Stimulated activated naive CD8-positive, alpha-beta T cell treated with anti-CD3 and anti-CD28 coated beads, Interleukin-15, amount 100 ng/mL, for 72 hours (primary cell): ENCODE data around the gene BIRC6.
"Not testable (repeated sequence)": the region's sequence is repeated elsewhere in the genome, so short reads cannot be mapped to it uniquely, and the experiment has no call there.

Experiments used
- ATAC-seq: fragments of 150-1000 bp; cut with Tn5 transposase; 2 replicates; pipeline ENCODE4 v1.10.0; 2021; ENCODE audit warnings: mild to moderate bottlenecking, moderate library complexity
- DNase-seq, 2 donors: peaks; one replicate each; pipeline ENCODE4 v3.0.0; 2021 to 2022
- H3K27ac Mint-ChIP-seq, 2 donors: one replicate each; pipeline ENCODE4 v1.8.0; 2022; ENCODE audit warnings: mild to moderate bottlenecking in 2 of 2, mixed read lengths in 2 of 2, moderate library complexity in 2 of 2
- H3K27me3 Mint-ChIP-seq: one replicate; pipeline ENCODE4 v1.8.0; 2022; ENCODE audit warnings: mixed read lengths
- H3K4me1 Mint-ChIP-seq: one replicate; pipeline ENCODE4 v1.8.0; 2022; ENCODE audit warnings: mild to moderate bottlenecking, mixed read lengths
- H3K4me3 Mint-ChIP-seq, 2 donors: one replicate each; pipeline ENCODE4 v1.8.0; 2022; ENCODE audit warnings: mild to moderate bottlenecking in 2 of 2, mixed read lengths in 2 of 2, moderate library complexity in 1 of 2
- H3K9me3 Mint-ChIP-seq, 2 donors: one replicate each; pipeline ENCODE4 v1.8.0; 2022; ENCODE audit warnings: mixed read lengths in 2 of 2

BIRC6 gene, protein sequence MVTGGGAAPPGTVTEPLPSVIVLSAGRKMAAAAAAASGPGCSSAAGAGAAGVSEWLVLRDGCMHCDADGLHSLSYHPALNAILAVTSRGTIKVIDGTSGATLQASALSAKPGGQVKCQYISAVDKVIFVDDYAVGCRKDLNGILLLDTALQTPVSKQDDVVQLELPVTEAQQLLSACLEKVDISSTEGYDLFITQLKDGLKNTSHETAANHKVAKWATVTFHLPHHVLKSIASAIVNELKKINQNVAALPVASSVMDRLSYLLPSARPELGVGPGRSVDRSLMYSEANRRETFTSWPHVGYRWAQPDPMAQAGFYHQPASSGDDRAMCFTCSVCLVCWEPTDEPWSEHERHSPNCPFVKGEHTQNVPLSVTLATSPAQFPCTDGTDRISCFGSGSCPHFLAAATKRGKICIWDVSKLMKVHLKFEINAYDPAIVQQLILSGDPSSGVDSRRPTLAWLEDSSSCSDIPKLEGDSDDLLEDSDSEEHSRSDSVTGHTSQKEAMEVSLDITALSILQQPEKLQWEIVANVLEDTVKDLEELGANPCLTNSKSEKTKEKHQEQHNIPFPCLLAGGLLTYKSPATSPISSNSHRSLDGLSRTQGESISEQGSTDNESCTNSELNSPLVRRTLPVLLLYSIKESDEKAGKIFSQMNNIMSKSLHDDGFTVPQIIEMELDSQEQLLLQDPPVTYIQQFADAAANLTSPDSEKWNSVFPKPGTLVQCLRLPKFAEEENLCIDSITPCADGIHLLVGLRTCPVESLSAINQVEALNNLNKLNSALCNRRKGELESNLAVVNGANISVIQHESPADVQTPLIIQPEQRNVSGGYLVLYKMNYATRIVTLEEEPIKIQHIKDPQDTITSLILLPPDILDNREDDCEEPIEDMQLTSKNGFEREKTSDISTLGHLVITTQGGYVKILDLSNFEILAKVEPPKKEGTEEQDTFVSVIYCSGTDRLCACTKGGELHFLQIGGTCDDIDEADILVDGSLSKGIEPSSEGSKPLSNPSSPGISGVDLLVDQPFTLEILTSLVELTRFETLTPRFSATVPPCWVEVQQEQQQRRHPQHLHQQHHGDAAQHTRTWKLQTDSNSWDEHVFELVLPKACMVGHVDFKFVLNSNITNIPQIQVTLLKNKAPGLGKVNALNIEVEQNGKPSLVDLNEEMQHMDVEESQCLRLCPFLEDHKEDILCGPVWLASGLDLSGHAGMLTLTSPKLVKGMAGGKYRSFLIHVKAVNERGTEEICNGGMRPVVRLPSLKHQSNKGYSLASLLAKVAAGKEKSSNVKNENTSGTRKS (N-terminal part only)

DNA sequence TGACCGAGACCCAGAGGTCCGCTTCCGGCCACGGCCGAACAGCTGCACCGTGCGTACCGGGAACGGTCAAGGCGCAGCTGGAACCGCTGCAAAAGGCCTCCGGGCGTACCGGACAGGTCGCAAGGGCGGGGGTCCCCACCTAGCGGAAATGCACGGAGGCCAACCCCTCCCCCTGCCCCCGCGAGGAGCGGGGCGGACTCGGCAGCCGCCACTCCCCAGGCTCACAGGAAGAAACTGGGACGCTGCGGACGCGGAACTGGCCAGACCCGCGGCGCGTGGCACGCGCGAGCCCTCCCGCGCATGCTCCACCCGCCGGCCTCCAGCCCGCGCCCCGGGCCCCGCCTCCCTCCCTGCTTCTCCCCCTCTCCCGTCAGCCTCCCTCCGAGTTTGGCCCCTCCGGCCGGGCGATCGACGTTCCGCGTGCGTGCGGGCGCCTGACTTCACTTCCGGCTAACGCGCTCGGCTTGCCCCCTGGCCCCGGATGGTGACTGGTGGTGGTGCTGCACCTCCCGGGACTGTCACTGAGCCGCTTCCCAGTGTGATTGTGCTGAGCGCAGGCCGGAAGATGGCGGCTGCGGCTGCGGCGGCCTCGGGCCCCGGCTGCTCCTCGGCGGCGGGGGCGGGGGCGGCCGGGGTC is at the start of gene BIRC6:
TSS of gene BIRC6 (plus strand) at position 343 of the 637 bp plus-strand sequence. CDS start at position 482, 139 bp downstream.
- H3K4me1 Mint-ChIP-seq: peaks cover 33% of the 10 kb centered on the region
- no peaks in the 10 kb centered on the region for H3K9me3 Mint-ChIP-seq
- H3K27me3 Mint-ChIP-seq: no peaks in the 10 kb centered on the region
- DNase-seq: peak; percentile 97 to 98
- ATAC-seq: peak; percentile 97
- peak within 1 kb of the TSS; percentile 98 to 99 for H3K27ac Mint-ChIP-seq
- peak within 1 kb of the TSS; percentile 98 for H3K4me3 Mint-ChIP-seq

DNA sequence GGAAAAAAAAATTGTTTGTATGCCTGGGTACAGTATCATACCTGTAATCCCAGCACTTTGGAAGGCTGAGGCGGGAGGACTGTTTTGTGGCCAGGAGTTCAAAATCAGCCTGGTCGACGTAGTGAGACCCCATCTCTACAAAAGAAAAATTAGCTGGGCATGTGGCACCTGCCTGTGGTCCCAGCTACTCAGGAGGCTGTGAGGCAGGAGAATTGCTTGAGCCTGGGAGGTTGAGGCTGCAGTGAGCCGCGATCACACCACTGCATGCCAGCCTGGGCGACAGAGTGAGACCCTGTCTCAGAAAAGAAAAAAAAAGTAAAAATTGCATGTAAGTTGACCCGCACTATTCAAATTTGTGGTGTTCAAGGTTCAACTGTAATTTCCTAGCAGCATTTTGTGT is 46.2 kb upstream of the BIRC6 start:
- Mint-ChIP-seq H3K4me1 (no peaks in the 10 kb centered on the region), H3K4me3 (no peak overlapping the region), H3K27ac (no peak overlapping the region), H3K9me3 (no peaks in the 10 kb centered on the region), H3K27me3 (no peaks in the 10 kb centered on the region)
- ATAC-seq (no peak), DNase-seq (no peak)

GRCh38 chr2:32314886-32315285 is 41.9 kb upstream of the BIRC6 start:
- ATAC-seq: no peak
- H3K27me3 Mint-ChIP-seq: no peaks in the 10 kb centered on the region
- H3K27ac Mint-ChIP-seq: no peak overlapping the region
- DNase-seq: no peak
- no peak overlapping the region for H3K4me3 Mint-ChIP-seq
- H3K9me3 Mint-ChIP-seq: no peaks in the 10 kb centered on the region
- H3K4me1 Mint-ChIP-seq: no peaks in the 10 kb centered on the region

DNA sequence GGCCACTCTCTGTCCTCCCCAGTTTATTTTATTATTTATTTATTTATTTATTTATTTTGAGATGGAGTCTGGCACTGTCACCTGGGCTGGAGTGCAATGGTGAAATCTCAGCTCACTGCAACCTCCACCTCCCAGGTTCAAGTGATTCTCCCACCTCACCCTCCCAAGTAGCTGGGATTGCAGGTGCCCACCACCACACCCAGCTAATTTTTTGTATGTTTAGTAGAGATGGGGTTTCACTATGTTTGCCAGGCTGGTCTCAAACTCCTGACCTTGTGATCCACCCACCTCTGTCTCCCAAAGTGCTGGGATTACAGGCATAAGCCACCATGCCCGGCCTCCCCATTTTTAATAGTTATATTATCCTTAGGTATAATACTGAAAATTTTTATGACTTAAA is 28.1 kb upstream of the BIRC6 start:
- not testable (repeated sequence) for H3K27ac Mint-ChIP-seq, H3K4me1 Mint-ChIP-seq, H3K27me3 Mint-ChIP-seq, ATAC-seq, H3K9me3 Mint-ChIP-seq, DNase-seq, H3K4me3 Mint-ChIP-seq

DNA sequence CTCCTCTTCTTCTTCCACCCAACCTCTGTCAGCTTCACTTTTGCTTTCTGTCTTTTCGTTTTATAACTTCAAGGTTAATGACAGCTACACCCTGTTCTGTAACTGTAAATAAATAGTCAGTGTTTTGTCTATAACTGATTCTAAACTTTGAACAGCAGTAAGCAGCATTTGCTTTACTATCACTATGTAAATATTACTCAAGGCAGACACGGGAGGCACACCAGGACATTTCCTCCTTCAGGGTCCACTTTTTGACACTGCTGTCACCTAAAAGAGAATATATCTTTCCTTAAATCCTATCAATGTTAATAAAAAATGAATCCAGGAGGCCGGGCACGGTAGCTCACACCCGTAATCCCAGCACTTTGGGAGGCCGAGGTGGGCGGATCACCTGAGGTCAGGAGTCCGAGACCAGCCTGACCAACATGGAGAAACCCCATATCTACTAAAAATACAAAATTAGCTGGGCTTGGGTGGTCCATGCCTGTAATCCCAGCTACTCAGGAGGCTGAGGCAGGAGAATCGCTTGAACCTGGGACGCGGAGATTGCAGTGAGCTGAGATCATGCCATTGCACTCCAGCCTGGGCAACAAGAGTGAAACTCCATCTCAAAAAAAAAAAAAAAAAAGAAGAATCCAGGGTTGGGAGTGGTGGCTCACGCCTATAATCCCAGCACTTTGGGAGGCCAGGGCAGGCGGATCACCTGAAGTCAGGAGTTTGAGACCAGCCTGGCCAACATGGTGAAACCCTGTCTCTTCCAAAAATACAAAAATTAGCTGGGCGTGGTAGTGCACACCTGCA is 27.4 kb upstream of the BIRC6 start:
- H3K9me3 Mint-ChIP-seq, H3K4me3 Mint-ChIP-seq, H3K27me3 Mint-ChIP-seq, H3K4me1 Mint-ChIP-seq, ATAC-seq, H3K27ac Mint-ChIP-seq, DNase-seq: not testable (repeated sequence)

- H3K27ac Mint-ChIP-seq: no peak overlapping the region
- no peaks in the 10 kb centered on the region for H3K9me3 Mint-ChIP-seq
- no peaks in the 10 kb centered on the region for H3K27me3 Mint-ChIP-seq
- DNase-seq (no peak), ATAC-seq (no peak)
- H3K4me1 Mint-ChIP-seq: no peaks in the 10 kb centered on the region
- H3K4me3 Mint-ChIP-seq: no peak overlapping the region
These were observed 26.7 kb upstream of the BIRC6 start for GRCh38 chr2:32330136-32330535.

DNA sequence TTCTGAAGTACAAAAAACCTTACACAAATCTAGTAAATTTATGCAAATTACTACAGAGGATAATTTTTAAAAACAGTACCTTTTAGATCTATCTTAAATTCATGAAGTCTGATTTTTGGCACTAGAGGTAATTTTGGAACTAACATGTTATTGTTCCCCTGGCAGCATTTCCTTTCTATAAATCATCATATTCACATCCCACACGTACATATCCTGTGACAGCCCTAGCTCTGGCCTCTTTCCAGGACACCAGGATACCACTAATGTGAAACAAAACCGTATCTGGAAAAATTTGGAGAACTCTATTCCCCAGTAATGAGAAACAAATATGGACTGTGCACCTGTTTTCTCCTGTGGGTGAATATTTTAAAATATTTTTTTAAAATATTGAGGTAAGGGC is 14.0 kb upstream of the BIRC6 start:
- no peak for DNase-seq
- no peak for ATAC-seq
- H3K4me3 Mint-ChIP-seq: no peak overlapping the region
- no peaks in the 10 kb centered on the region for H3K9me3 Mint-ChIP-seq
- H3K4me1 Mint-ChIP-seq: no peaks in the 10 kb centered on the region
- no peak overlapping the region for H3K27ac Mint-ChIP-seq
- no peaks in the 10 kb centered on the region for H3K27me3 Mint-ChIP-seq

DNA sequence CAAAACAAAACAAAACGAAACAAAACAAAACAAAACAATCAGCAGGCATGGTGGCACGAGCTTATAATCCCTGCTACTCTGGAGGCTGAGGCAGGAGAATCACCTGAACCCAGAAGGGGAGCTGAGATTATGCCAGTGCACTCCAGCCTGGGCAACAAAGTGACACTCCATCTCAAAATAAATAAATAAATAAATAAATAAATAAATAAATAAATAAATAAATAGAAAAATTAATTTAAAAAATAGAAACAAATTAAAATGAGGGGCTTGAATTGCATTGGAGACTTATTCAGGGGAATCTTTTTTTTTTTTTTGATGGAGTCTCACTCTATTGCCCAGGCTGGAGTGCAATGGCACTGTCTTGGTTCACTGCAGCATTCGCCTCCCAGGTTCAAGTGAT is 6.0 kb upstream of the BIRC6 start:
- H3K9me3 Mint-ChIP-seq, H3K4me1 Mint-ChIP-seq, ATAC-seq, H3K27me3 Mint-ChIP-seq, H3K4me3 Mint-ChIP-seq, DNase-seq: not testable (repeated sequence)
- peak overlapping the region in 1 of 2 donors; percentile 67 for H3K27ac Mint-ChIP-seq

- H3K4me3 Mint-ChIP-seq: peak overlapping the region; percentile 98
- no peaks in the 10 kb centered on the region for H3K9me3 Mint-ChIP-seq
- H3K27ac Mint-ChIP-seq: peak overlapping the region; percentile 84 to 99
- H3K4me1 Mint-ChIP-seq: peaks cover 28% of the 10 kb centered on the region
- DNase-seq: no peak
- no peaks in the 10 kb centered on the region for H3K27me3 Mint-ChIP-seq
- ATAC-seq: no peak
These were observed 695 bp upstream of the BIRC6 start for GRCh38 chr2:32355976-32356680.

GRCh38 chr2:32357318-32358110 is 691 bp downstream of the BIRC6 start:
- Mint-ChIP-seq H3K4me3 (peak overlapping the region; percentile 98), H3K4me1 (peaks cover 40% of the 10 kb centered on the region), H3K27me3 (no peaks in the 10 kb centered on the region), H3K27ac (peak overlapping the region; percentile 98 to 99), H3K9me3 (no peaks in the 10 kb centered on the region)
- DNase-seq (peak in 1 of 2 donors; percentile 58), ATAC-seq (peak; percentile 38)

DNA sequence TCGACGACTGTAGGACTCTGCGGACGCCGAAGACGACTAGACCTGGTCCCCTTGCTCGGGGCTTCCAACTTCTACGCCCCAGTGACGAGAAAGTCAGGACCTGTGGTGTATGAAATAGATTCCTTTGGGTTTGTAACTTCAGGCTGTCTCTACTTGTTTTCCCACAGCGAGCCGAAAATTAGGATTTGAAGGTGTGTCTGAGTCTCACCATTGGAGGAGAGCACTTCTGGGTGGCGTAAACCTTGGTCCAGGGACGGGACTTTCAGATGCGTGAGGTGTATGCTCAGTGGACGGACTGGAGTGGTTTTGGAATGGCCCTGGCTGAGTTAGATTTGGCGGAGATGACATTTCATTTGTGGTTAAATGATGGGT is 1.3 kb downstream of the BIRC6 start:
- Mint-ChIP-seq H3K4me3 (peak overlapping the region; percentile 98), H3K9me3 (no peaks in the 10 kb centered on the region), H3K27me3 (no peaks in the 10 kb centered on the region), H3K27ac (peak overlapping the region; percentile 64 to 93), H3K4me1 (peaks cover 40% of the 10 kb centered on the region)
- DNase-seq (peak; percentile 3 to 13), ATAC-seq (no peak)

DNA sequence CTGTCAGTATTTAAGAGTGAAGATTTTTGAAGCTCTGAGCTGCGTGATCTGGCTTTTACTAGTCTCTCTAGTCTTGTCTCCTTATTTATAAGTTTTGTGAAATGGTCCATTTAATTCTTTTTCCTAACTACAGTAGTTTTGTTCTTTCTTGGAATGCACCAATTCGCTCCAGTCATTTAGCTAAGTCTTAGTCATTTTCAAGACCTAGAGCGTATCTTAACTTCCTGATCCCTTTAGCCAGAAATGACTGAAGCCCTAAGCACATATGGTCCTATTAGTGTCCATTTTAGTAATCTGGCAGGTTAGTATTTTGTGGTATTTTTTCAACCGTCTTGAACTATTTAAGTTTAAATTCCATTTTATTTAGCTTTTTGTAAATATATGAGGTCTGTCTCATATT is 3.6 kb downstream of the BIRC6 start:
- H3K27ac Mint-ChIP-seq: no peak overlapping the region
- peaks cover 58% of the 10 kb centered on the region for H3K4me1 Mint-ChIP-seq
- no peaks in the 10 kb centered on the region for H3K9me3 Mint-ChIP-seq
- no peaks in the 10 kb centered on the region for H3K27me3 Mint-ChIP-seq
- H3K4me3 Mint-ChIP-seq: no peak overlapping the region
- no peak for ATAC-seq
- no peak for DNase-seq

DNA sequence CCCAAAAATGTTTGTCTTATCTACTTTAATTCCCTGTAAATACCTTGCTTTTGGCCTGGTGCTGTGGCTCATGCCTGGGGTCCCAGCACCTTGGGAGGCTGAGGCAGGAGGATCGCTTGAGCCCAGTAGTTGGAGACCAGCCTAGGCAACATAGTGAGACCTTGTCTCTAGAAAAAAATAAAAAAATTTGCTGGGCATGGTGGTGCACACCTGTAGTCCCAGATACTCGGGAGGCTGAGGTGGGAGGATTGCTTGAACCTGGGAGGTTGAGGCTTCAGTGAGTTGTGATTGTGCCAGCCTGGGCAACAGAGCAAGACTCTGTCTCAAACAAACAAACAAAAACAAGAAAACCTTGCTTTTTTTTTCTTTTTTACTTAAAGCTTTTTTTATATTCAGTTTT is 6.2 kb downstream of the BIRC6 start:
- H3K4me3 Mint-ChIP-seq, H3K9me3 Mint-ChIP-seq, DNase-seq, ATAC-seq, H3K27me3 Mint-ChIP-seq, H3K27ac Mint-ChIP-seq: not testable (repeated sequence)
- peaks cover 78% of the 10 kb centered on the region for H3K4me1 Mint-ChIP-seq
